ENCODE measurements around the gene ABCA3. TPM values are rescaled to one million over a fixed set of nuclear protein-coding genes. Genes with fewer than 3 reads are reported as not detected.

Gene ABCA3
- total and polyA plus RNA-seq, 7 donors, result 0.46 to 21.3 (median 4.9) TPM

DNA sequence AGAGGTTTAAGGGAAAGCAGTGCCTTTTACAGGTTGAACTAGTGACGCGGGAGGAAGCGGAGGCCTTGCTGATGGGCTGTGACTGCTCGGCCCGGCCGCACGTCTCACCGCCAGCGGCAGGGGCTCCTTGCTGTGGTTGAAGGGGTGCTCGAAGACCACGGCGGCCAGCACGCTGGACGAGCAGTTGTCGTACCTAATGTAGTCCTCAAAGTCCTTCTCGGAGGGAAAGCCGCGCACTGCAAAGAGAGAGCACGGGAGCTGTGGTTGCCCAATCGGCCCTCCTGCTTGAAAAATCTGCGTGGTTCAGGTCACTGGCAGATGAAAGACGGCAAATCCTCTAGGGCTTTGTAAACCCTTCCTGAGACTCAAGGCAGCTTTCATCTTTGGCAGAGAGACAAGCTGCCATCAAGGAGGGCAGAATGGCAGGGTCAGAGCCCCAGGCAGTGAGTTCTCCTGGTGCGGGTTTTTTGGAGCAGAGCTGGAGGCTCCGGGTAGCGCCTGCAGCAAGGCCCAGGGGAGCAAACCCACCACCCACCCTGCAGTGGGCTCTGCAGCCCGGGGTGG, 16.1 kb downstream of the ABCA3 start:
- H3K9me3 ChIP-seq, result no peaks in the 10 kb centered on the region
- no peak for TF ChIP-seq POLR2AphosphoS5 (IDR thresholded peaks at IDR 0.05)
- TF ChIP-seq, protein P1, sequence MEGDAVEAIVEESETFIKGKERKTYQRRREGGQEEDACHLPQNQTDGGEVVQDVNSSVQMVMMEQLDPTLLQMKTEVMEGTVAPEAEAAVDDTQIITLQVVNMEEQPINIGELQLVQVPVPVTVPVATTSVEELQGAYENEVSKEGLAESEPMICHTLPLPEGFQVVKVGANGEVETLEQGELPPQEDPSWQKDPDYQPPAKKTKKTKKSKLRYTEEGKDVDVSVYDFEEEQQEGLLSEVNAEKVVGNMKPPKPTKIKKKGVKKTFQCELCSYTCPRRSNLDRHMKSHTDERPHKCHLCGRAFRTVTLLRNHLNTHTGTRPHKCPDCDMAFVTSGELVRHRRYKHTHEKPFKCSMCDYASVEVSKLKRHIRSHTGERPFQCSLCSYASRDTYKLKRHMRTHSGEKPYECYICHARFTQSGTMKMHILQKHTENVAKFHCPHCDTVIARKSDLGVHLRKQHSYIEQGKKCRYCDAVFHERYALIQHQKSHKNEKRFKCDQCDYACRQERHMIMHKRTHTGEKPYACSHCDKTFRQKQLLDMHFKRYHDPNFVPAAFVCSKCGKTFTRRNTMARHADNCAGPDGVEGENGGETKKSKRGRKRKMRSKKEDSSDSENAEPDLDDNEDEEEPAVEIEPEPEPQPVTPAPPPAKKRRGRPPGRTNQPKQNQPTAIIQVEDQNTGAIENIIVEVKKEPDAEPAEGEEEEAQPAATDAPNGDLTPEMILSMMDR (IDR thresholded peaks at IDR 0.05), result no peak
- TF ChIP-seq EP300 (IDR thresholded peaks at IDR 0.05), result no peak
- no peak for TF ChIP-seq POLR2A (IDR thresholded peaks at IDR 0.05)
- intact Hi-C loops (cut with DNase I), result no loop called here
- no peak for DNase-seq
- no peak overlapping the region for H3K4me3 ChIP-seq
- H3K27me3 ChIP-seq, result no peaks in the 10 kb centered on the region
- peaks cover 0 to 62% (median 24%) of the 10 kb centered on the region in 4 donors for H3K36me3 ChIP-seq
- no peaks in the 10 kb centered on the region for H3K4me1 ChIP-seq
- 90% methylated on average over 26 of the region's 26 CpGs for WGBS, 2 donors
- H3K27ac ChIP-seq, result no peak overlapping the region

DNA sequence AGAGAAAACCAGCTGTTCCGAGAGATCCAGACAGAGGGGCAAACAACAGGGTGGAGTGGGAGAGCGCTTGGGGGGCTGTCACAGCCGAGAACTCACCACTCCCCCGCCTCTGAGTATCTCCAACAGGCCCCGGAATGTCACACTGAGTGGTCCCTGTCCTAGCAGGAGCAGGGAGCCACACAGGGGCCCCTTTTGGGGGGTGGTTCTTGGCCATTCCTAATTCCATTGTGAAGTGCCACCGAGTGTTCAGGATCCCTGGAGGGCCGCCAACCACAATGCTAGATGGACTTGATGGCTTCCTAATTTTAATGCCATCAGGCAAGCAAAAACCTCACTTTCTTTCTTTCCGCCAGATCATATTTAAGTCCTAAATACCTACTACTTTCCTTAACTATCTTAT, 16.8 kb downstream of the ABCA3 start:
- H3K27ac ChIP-seq, result no peak overlapping the region
- H3K9me3 ChIP-seq, result no peaks in the 10 kb centered on the region
- TF ChIP-seq POLR2AphosphoS5 (IDR thresholded peaks at IDR 0.05) (no peak), POLR2A (IDR thresholded peaks at IDR 0.05) (no peak), EP300 (IDR thresholded peaks at IDR 0.05) (no peak)
- TF ChIP-seq, protein P1 (IDR thresholded peaks at IDR 0.05), result no peak
- intact Hi-C loops (cut with DNase I), result no loop called here
- DNase-seq, result no peak
- H3K4me1 ChIP-seq, result no peaks in the 10 kb centered on the region
- H3K4me3 ChIP-seq, result no peak overlapping the region
- H3K27me3 ChIP-seq, result no peaks in the 10 kb centered on the region
- peaks cover 0 to 65% (median 24%) of the 10 kb centered on the region in 4 donors for H3K36me3 ChIP-seq
- 84 to 89% methylated on average over 8 of the region's 8 CpGs for WGBS, 2 donors

DNA sequence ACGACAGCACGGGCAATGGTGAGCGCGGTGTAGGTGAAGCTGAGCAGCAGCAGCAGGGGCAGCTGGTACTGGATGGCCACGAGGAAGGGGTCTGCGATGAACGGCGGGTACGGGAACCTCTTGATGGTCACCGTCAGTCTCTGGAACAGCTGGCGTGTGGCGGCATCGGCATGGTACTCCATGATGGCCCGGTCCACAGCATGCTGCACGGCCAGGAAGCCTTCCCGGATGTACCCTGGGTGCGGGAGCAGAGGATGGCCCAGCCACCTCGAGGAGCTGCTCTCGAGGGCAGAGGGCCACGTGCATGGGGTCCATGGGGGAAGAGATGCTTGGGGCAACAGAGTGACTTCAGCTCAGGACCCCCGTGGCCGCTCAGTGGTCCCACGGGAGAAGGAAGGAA, 20.9 kb downstream of the ABCA3 start:
- H3K9me3 ChIP-seq, result no peaks in the 10 kb centered on the region
- H3K36me3 ChIP-seq, result peaks cover 0 to 43% (median 15%) of the 10 kb centered on the region in 4 donors
- no peak overlapping the region for H3K27ac ChIP-seq
- H3K4me3 ChIP-seq, result no peak overlapping the region
- no peak for TF ChIP-seq POLR2AphosphoS5 (IDR thresholded peaks at IDR 0.05)
- TF ChIP-seq, protein P1 (IDR thresholded peaks at IDR 0.05), result no peak
- no peak for TF ChIP-seq EP300 (IDR thresholded peaks at IDR 0.05)
- TF ChIP-seq POLR2A (IDR thresholded peaks at IDR 0.05), result no peak
- no peaks in the 10 kb centered on the region for H3K4me1 ChIP-seq
- no peaks in the 10 kb centered on the region for H3K27me3 ChIP-seq
- WGBS, 2 donors, result 92 to 93% methylated on average over 23 of the region's 23 CpGs
- no peak for DNase-seq
- intact Hi-C loops (cut with DNase I), result no loop called here

DNA sequence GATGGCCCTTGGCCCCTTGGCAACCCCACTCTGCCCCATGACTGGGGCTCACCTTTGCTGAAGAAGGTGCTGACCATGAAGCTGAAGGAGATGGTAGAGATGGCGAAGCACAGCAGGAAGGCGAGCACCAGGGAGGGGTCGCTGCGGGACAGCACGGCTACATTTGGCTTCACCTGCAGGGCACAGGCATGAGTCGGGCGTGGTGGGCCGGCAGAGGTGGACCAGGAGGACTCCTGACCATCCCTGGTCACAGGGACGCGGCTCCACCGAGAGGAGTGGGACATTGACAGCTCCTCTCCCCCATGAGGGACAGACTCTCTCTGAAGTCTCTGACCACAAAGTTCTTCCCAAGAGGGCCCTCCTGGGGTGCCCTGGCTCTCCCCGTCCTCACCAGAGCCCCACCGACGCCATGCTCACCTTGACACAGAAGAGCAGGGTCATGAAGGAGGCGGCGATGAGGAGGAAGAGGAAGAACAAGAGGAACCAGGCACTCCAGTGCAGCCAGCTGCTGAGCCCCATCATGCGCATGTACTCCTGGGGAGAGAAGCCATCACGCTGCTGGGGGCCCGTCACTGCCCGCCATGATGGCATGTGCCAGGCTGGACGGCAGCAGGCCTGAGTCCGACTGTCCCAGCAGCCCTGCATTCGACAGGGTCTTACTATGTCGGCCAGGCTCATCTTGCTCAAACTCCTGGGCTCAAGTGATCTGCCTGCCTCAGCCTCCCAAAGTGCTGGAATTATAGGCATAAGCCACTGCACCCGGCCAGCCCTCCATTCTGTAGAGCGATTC, 23.1 kb downstream of the ABCA3 start:
- Histone ChIP-seq H3K36me3 (peaks cover 0 to 30% (median 8%) of the 10 kb centered on the region in 4 donors), H3K4me3 (no peak overlapping the region), H3K9me3 (no peaks in the 10 kb centered on the region), H3K4me1 (no peaks in the 10 kb centered on the region), H3K27me3 (no peaks in the 10 kb centered on the region), H3K27ac (no peak overlapping the region)
- TF ChIP-seq, protein P1 (IDR thresholded peaks at IDR 0.05), result no peak
- TF ChIP-seq EP300 (IDR thresholded peaks at IDR 0.05), result no peak
- TF ChIP-seq POLR2AphosphoS5 (IDR thresholded peaks at IDR 0.05), result no peak
- TF ChIP-seq POLR2A (IDR thresholded peaks at IDR 0.05), result no peak
- no peak for DNase-seq
- intact Hi-C loops (cut with DNase I), result no loop called here
- WGBS, 2 donors, result 92 to 93% methylated on average over 26 of the region's 26 CpGs

Measured in sigmoid colon (tissue), 7 donors.